HepG2 (cell line): Measurements from ENCODE around the gene SCRT2. TPM values are rescaled to one million over a fixed set of nuclear protein-coding genes. Genes with fewer than 3 reads are reported as not detected.

Experiments used
- BCL6 ChIP-seq: IDR thresholded peaks from 2 replicates; pipeline ENCODE4 v1.6.1; 2016; ENCODE audit warnings: missing genetic modification reagents, missing compliant biosample characterization
- DNMT3B ChIP-seq: conservative IDR thresholded peaks from 2 replicates; pipeline ENCODE4 v1.6.1; 2016; ENCODE audit warnings: missing biosample characterization, control low read depth
- FOXJ3 ChIP-seq: sonication (generic); formaldehyde crosslinking; IDR thresholded peaks from 2 replicates; pipeline ENCODE4 v1.4.0; 2020; ENCODE audit warnings: missing genetic modification reagents, mild to moderate bottlenecking, borderline replicate concordance
- NR2C2 ChIP-seq: sonication (generic); formaldehyde crosslinking; IDR thresholded peaks from 2 replicates; pipeline ENCODE4 v1.4.0; 2020; ENCODE audit warnings: missing genetic modification reagents, mild to moderate bottlenecking, moderate library complexity, borderline replicate concordance
- NR2F6 ChIP-seq, 2 experiments: IDR thresholded peaks; 2 replicates each; pipeline ENCODE4 v1.6.1; 2016; ENCODE audit warnings: antibody characterized with exemption in 1 of 2, mild to moderate bottlenecking in 1 of 2
- RBFOX2 ChIP-seq: fragments of 200-400 bp; formaldehyde crosslinking; IDR thresholded peaks from 2 replicates; pipeline ENCODE4 v1.6.1; 2017; ENCODE audit warnings: low read depth, mild to moderate bottlenecking, low read length
- TRIM24 ChIP-seq: sonication (generic); formaldehyde crosslinking; IDR thresholded peaks from 2 replicates; pipeline ENCODE4 v1.8.0; 2022; ENCODE audit warnings: mild to moderate bottlenecking, missing genetic modification reagents
- ZNF337 ChIP-seq: sonication (generic); formaldehyde crosslinking; IDR thresholded peaks from 2 replicates; pipeline ENCODE4 v1.5.1; 2020; ENCODE audit warnings: missing genetic modification reagents, low read depth, mild to moderate bottlenecking, borderline replicate concordance
- ZNF629 ChIP-seq: sonication (generic); formaldehyde crosslinking; conservative IDR thresholded peaks from 2 replicates; pipeline ENCODE4 v1.5.0; 2020; ENCODE audit warnings: missing genetic modification reagents
- polyA plus RNA-seq, 8 experiments: library from polyadenylated mRNA; depleted of rRNA in 3 of 8; stranded (reverse) in 7 of 8; unstranded in 1 of 8; fragments of >200 nt; fragmentation: Illumina TruSeq in 4 of 8; extraction: Trizol in 4 of 8; gene quantifications; 2 replicates each; pipeline versions ENCODE4 v1.2.1 to v1.2.3, GENCODE V29; 2011 to 2016; ENCODE audit warnings: low read depth in 4 of 8, missing spikeins in 1 of 8, mixed read lengths in 1 of 8; ENCODE audit not compliant: insufficient read depth in 1 of 8
- total RNA-seq, 5 experiments: library from RNA; depleted of rRNA; stranded (reverse); fragments of >200 nt; fragmentation: Illumina TruSeq; extraction: Trizol; gene quantifications; 2 replicates each; pipeline ENCODE4 v1.2.3, GENCODE V29; 2016; ENCODE audit warnings: low read depth in 1 of 5
- TF ChIP-seq, protein P1 (sequence below): sonication (generic); formaldehyde crosslinking; IDR thresholded peaks from 2 replicates; pipeline ENCODE4 v1.5.1; 2020; ENCODE audit warnings: mild to moderate bottlenecking, missing genetic modification reagents
- TF ChIP-seq, protein P2 (sequence below): IDR thresholded peaks from 2 replicates; pipeline ENCODE4 v1.6.1; 2016; ENCODE audit warnings: mild to moderate bottlenecking, missing biosample characterization, missing genetic modification reagents

SCRT2 gene
- total and polyA plus RNA-seq, 2 of the 13 experiments (the other 11 are each of a cell fraction or from before 2014, with no cell fraction given): not detected

DNA sequence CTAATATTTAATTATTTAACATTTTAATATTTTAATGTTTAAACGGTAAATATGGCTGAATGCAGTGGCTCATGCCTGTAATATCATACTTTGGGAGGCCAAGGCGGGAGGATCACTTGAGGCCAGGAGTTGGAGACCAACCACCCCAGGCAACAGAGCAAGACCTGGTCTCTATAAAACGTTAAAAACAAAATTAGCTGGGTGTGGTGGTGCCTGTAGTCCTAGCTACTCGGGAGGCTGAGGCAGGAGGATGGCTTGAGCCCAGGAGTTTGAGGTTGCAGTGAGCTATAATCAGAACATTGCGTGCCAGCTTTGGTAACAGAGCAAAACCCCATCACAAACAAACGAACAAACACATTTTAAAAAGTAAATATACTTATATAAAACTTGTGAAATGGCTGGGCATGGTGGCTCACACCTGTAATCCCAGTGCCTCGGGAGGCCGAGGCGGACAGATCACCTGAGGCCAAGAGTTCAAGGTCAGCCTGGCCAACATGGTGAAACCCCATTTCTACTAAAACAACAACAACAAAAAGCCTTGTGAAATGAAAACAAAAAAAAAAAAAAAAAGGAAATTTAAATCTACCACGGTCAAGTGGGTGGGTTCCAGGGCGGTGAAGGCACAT is 30.8 kb downstream of the SCRT2 start (continued):
- TF ChIP-seq, protein P1, sequence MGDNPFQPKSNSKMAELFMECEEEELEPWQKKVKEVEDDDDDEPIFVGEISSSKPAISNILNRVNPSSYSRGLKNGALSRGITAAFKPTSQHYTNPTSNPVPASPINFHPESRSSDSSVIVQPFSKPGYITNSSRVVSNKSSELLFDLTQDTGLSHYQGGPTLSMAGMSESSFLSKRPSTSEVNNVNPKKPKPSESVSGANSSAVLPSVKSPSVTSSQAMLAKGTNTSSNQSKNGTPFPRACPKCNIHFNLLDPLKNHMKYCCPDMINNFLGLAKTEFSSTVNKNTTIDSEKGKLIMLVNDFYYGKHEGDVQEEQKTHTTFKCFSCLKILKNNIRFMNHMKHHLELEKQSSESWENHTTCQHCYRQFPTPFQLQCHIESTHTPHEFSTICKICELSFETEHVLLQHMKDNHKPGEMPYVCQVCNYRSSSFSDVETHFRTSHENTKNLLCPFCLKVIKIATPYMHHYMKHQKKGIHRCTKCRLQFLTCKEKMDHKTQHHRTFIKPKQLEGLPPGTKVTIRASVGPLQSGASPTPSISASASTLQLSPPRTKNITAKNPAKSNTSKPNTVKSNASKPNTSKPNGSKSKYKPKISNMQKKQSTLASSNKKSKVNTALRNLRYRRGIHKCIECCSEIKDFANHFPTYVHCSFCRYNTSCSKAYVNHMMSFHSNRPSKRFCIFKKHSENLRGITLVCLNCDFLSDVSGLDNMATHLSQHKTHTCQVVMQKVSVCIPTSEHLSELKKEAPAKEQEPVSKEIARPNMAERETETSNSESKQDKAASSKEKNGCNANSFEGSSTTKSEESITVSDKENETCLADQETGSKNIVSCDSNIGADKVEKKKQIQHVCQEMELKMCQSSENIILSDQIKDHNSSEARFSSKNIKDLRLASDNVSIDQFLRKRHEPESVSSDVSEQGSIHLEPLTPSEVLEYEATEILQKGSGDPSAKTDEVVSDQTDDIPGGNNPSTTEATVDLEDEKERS: peak; percentile 40; the same call in 1 of the 2 replicates
- TF ChIP-seq BCL6 (CRISPR knock-in tag) (no peak), ZNF629 (CRISPR knock-in tag) (no peak), NR2F6 (IDR thresholded peaks at IDR 0.05) (peak; percentile 48; the same call in 1 of the 2 replicates), NR2F6 (CRISPR knock-in tag; IDR thresholded peaks at IDR 0.05) (peak; percentile 67), FOXJ3 (CRISPR knock-in tag) (peak; percentile 47; the same call in 1 of the 2 replicates), NR2C2 (CRISPR knock-in tag) (peak; percentile 41; the same call in 1 of the 2 replicates), TRIM24 (CRISPR knock-in tag) (peak; percentile 63; the same call in 1 of the 2 replicates), DNMT3B (CRISPR knock-in tag) (no peak), ZNF337 (CRISPR knock-in tag) (no peak), RBFOX2 (no peak)
- TF ChIP-seq, protein P2, sequence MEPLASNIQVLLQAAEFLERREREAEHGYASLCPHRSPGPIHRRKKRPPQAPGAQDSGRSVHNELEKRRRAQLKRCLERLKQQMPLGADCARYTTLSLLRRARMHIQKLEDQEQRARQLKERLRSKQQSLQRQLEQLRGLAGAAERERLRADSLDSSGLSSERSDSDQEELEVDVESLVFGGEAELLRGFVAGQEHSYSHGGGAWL: peak; percentile 31; the same call in 1 of the 2 replicates
